Right lobe of liver (tissue), 6 donors: Measurements from ENCODE around the gene MARVELD1. TPM values are rescaled to one million over a fixed set of nuclear protein-coding genes. Genes with fewer than 3 reads are reported as not detected.
"Not testable (repeated sequence)": the region's sequence is repeated elsewhere in the genome, so short reads cannot be mapped to it uniquely, and the experiment has no call there.

Source experiments
- ATAC-seq, 4 donors: fragments of 200-7000 bp; cut with Tn5 transposase; one replicate each; pipeline ENCODE4 v1.9.1; 2020; ENCODE audit warnings: mild to moderate bottlenecking in 4 of 4, moderate library complexity in 4 of 4
- DNase-seq, 3 donors: peaks; one replicate each; pipeline ENCODE4 v3.0.0-alpha.2; 2020
- H3K27ac ChIP-seq, 3 donors: fragments of 200-600 bp; one replicate each; pipeline ENCODE4 v1.8.0; 2022
- H3K27me3 ChIP-seq, 2 donors: fragments of 200-600 bp; one replicate each; pipeline ENCODE4 v1.8.0; 2022
- H3K36me3 ChIP-seq, 4 donors: fragments of 200-600 bp; sonication (generic) in 1 of 4; one replicate each; pipeline versions ENCODE4 v1.5.1 to v1.8.0; 2017 to 2022; ENCODE audit warnings: control low read depth in 1 of 4
- H3K4me1 ChIP-seq, 4 donors: fragments of 200-600 bp; sonication (generic) in 1 of 4; one replicate each; pipeline versions ENCODE4 v1.5.1 to v1.8.0; 2017 to 2022; ENCODE audit warnings: control low read depth in 1 of 4
- H3K4me3 ChIP-seq, 3 donors: fragments of 200-600 bp; one replicate each; pipeline ENCODE4 v1.8.0; 2022
- H3K9me3 ChIP-seq, 4 donors: fragments of 200-600 bp; sonication (generic) in 1 of 4; one replicate each; pipeline versions ENCODE4 v1.5.1 to v1.8.0; 2017 to 2022; ENCODE audit warnings: control low read depth in 1 of 4
- CTCF ChIP-seq, 4 donors: fragments of 200-600 bp in 3 of 4; fragments of 450-650 bp in 1 of 4; IDR thresholded peaks; one replicate each; pipeline versions ENCODE4 v1.5.1 to v1.8.0; 2016 to 2022; ENCODE audit warnings: antibody characterized with exemption in 4 of 4, mild to moderate bottlenecking in 2 of 4
- POLR2A ChIP-seq: fragments of 450-650 bp; IDR thresholded peaks from one replicate; pipeline ENCODE4 v1.6.1; 2017; ENCODE audit warnings: antibody characterized with exemption, mild to moderate bottlenecking
- WGBS: methylation state at CpG from one replicate; pipeline ENCODE4 v1.1.6; 2018; ENCODE audit warnings: low coverage, low lambda C conversion rate; ENCODE audit not compliant: insufficient coverage; ENCODE audit errors: missing lambda C conversion rate; 5-methylcytosine and 5-hydroxymethylcytosine counted together
- intact Hi-C, 2 donors: fragments of 100-400 bp; cut with DNase I; formaldehyde crosslinking; loops; one replicate each; pipeline versions ENCODE4 v1.11.2 to v1.14.1; 2022
- total RNA-seq, 6 experiments: library from RNA; depleted of rRNA in 2 of 6; stranded (reverse); fragments of >200 nt in 2 of 6; fragmentation: NEBNext Ultra II Directional in 3 of 6; extraction: Animal tissue kit (Norgen Biotek cat#: 25700) in 3 of 6; gene quantifications; one replicate each; pipeline versions ENCODE4 v1.1.0 to v1.2.4, GENCODE V29; 2016 to 2023
- donor health status: DM: no; HTN: yes; CAD: no.
- donor health status: DM: no; HTN: no; CAD: no.
- donor health status: DM: no; HTN: no; CAD: no.
- donor health status: DM: no; HTN: yes; CAD: no.
- donor health status: DM: no; HTN: yes; CAD: no.

MARVELD1 gene
- total RNA-seq, 6 experiments from 2014 or later = 1.5 to 3.1 (median 2.3) TPM

GRCh38 chr10:97679594-97679993 is 33.9 kb upstream of the MARVELD1 start:
- 84% methylated on average over 6 of the region's 16 CpGs for WGBS
- H3K4me1 ChIP-seq = peaks cover 0 to 32% (median 12%) of the 10 kb centered on the region in 4 donors
- H3K36me3 ChIP-seq = peaks cover 0 to 45% (median 25%) of the 10 kb centered on the region in 4 donors
- H3K27ac ChIP-seq = no peak overlapping the region
- TF ChIP-seq POLR2A (no peak), CTCF (IDR thresholded peaks at IDR 0.05) (no peak)
- no peaks in the 10 kb centered on the region for H3K9me3 ChIP-seq
- no peaks in the 10 kb centered on the region for H3K27me3 ChIP-seq
- ATAC-seq (no peak), DNase-seq (no peak)
- no peak overlapping the region for H3K4me3 ChIP-seq
- intact Hi-C loops = loop anchor here in 1 of 2 donors (10.0 kb wide), 1 partner anchor 55 kb away; the partner anchor contains the start of gene ZFYVE27

GRCh38 chr10:97682042-97682441 is 31.5 kb upstream of the MARVELD1 start:
- DNase-seq = peak in 1 of 3 donors; percentile 48
- intact Hi-C loops = no loop called here
- Histone ChIP-seq H3K4me3 (no peak overlapping the region), H3K4me1 (peaks cover 0 to 35% (median 17%) of the 10 kb centered on the region in 4 donors), H3K9me3 (no peaks in the 10 kb centered on the region), H3K27ac (peak overlapping the region in 1 of 3 donors; percentile 98), H3K27me3 (no peaks in the 10 kb centered on the region), H3K36me3 (peaks cover 0 to 23% (median 14%) of the 10 kb centered on the region in 4 donors)
- ATAC-seq = peak in 1 of 4 donors; percentile 3
- 76% methylated on average over 4 of the region's 4 CpGs for WGBS
- TF ChIP-seq POLR2A (no peak), CTCF (IDR thresholded peaks at IDR 0.05) (no peak)

GRCh38 chr10:97683556-97684367 is 29.8 kb upstream of the MARVELD1 start:
- 11% methylated on average over 8 of the region's 9 CpGs for WGBS
- peaks cover 0 to 8% (median 4%) of the 10 kb centered on the region in 4 donors for H3K36me3 ChIP-seq
- peak in 1 of 4 donors; percentile 8 for TF ChIP-seq CTCF (IDR thresholded peaks at IDR 0.05)
- no peak for TF ChIP-seq POLR2A
- no peaks in the 10 kb centered on the region for H3K27me3 ChIP-seq
- intact Hi-C loops = no loop called here
- DNase-seq (peak in 1 of 3 donors; percentile 52), ATAC-seq (peak in 3 of 4 donors; percentile 2 to 15 (median 4))
- peaks cover 0 to 48% (median 24%) of the 10 kb centered on the region in 4 donors for H3K4me1 ChIP-seq
- peak overlapping the region in 2 of 3 donors; percentile 78 to 80 for H3K4me3 ChIP-seq
- H3K9me3 ChIP-seq = no peaks in the 10 kb centered on the region
- H3K27ac ChIP-seq = peak overlapping the region; percentile 85 to 98 (median 98)

GRCh38 chr10:97684368-97684713 is 29.2 kb upstream of the MARVELD1 start:
- intact Hi-C loops, ATAC-seq: not testable (repeated sequence)
- peak overlapping the region; percentile 85 to 98 (median 98) for H3K27ac ChIP-seq

More at GRCh38 chr10:97684368-97684713, 29.2 kb upstream of the MARVELD1 start:
- DNase-seq, H3K9me3 ChIP-seq, H3K27me3 ChIP-seq, H3K36me3 ChIP-seq: not testable (repeated sequence)
- peak overlapping the region in 2 of 3 donors; percentile 78 to 80 for H3K4me3 ChIP-seq
- peak in 1 of 4 donors; percentile 0 for TF ChIP-seq CTCF (IDR thresholded peaks at IDR 0.05)
- WGBS = 22% methylated on average over 6 of the region's 7 CpGs
- peaks cover 0 to 50% (median 24%) of the 10 kb centered on the region in 4 donors for H3K4me1 ChIP-seq
